HG03039 (cell line): ENCODE results near the gene SORCS3.

Experiments
- ATAC-seq: cut with Tn5 transposase; IDR thresholded peaks from one replicate; pipeline ENCODE4 v1.9.1; 2021; ENCODE audit warnings: mild to moderate bottlenecking, moderate library complexity; ENCODE audit not compliant: unreplicated experiment

Gene SORCS3

DNA sequence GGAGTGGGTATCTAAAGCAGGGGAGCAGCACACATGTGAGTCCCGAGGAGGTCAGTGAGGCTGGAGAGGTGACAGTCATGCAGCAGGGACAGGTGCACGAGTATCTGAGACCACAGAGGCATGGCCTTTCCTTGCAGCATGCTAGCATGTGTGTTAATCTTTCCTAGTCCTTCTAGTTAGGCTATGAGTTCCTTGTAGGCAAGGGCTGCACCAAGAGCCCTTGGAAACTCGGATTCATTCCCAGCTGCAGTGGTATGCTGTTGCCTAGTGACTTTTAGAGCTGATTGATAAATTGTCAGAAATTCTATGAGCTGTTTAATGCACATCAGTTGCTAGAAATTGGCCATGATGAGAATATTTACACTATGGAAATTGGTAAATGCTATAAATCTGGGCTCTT, 132.0 kb downstream of the SORCS3 start:
- ATAC-seq: no peak

DNA sequence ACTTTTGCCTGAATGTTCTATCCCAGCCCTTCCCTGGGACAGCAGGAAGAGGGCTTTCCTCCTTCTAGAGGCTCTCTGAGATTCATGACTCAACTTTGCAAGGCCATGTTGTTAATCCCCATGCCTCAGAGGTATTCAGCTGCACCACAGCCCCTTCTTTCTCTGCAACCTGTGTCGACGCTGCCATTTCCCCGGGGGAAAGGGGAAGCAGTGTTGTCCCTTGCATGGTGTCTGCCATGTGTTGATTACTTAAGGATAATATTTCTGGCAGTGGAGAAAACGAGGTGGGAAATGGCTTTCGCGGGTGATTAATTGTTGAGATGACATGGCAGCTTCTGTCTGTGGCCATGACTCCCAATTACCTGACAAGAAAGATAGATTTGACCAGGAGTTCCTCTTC, 133.1 kb downstream of the SORCS3 start:
- ATAC-seq: no peak

DNA sequence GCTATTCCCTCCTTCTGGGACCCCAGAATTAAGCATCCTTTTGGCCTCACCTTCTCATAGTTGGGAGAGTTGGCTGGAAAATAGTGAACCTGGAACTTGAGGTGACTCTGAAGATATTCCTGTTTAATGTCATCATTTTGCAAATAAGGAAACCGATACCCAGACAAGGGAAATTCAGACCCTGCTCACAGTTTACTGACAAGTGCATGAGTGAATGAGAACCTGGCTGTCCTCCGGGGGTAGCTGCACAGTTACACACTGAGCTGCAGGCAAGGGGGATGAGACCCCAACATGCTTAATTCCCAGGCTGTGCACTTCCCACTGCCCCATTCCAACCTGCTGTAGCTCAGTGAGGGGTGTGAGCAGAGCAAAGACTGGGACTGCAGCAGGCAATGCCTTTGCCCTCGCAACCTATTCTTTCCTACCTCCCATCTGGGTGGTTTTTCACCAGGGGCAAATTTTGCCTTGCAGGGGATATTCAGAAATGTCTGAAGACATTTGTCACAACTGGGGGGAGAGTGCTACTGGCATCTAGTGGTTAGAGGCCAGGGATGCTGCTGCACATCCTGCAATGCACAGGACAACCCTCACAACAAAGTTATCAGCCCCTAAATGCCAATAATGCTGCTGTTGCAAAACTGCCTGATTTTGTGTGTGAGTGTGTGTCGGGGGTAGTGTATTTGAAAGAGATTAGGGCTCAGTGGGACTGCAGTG, 136.2 kb downstream of the SORCS3 start:
- no peak for ATAC-seq

DNA sequence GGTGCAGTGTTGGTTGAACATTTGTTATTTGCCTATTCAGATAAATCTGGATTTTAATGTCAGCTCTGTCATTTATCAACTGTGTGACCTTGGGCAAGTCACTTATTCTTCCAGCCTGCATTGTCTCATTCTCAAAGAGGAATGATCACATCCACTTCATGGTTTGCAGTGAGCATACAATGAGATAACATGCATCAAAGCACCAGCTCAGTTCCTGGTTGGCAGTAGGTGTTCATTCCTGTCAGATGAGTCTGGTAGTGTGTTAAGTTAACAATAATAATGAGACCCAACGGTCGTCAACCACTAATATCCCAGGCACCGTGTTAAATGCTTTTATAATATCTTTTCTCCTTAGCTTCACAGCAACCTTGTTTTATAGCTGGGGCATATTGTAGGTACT, 137.3 kb downstream of the SORCS3 start:
- ATAC-seq: no peak

DNA sequence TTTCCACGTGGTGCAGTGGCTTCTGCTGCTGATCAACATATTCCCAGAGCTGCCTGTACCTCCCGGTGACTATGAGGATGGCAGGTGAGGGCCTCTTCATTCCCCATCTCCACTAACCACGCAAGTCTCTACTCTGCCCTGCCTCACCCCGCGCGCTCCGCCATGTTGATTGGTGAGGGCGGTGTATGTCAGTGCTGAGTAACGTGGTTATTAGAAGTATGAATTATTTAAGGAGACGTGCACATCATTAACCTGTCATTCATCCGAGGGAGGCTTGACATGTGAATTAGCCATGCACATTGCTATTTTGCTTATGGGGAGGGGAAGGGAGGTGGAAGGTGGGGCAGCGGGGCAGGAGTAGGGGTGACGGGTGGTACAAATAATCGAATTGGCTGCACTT, 138.6 kb downstream of the SORCS3 start:
- ATAC-seq: no peak

GRCh38 chr10:104780165-104780564, 139.1 kb downstream of the SORCS3 start:
- ATAC-seq: no peak

DNA sequence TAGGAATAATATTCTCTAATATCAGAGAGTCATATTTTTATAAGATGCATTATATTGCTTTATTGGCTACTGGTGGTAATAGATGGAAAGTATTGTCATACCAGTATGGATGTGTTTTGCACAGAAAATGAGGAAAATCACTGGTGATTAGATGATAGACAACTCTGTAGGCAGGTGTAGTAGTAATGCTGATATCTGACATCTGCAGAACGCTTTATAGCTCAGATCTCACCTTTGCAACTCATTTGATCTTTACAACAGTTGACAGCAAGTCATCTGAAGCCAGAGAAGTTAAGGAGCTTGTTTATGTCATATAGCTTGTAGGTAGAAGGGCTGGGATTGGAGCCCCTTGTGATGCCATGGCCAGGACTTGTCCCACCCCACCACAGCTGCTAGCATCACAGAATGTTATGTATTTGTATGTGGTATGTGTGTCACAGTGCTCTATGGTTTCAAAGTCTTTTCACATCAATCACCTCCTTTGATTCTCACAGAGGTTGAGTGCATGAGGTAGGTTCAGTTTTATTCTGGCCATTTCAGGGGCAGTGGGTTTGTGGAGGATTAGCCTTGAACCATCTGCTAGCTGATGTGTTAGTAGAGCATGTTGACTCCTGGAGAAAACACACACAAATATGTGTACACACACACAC, 140.0 kb downstream of the SORCS3 start:
- ATAC-seq: no peak

DNA sequence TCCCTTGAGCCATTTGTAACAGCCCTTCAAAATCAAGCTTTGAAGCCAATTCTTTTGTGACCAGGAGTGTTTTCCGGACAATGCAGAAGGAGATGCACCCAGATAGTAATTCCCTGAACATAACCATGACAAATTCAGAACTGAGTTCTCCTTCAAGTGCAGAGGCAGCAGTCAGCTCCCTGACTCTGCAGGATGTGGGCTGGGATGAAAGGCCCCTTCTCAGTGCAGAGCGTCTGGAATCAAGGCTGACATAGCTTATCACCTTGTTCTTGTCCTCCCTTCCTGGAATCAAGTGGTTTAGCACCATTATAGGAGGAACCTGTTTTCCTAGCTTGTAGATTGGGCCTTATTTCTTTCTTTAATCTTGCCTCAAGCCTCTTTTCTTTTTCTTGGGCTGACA, 143.4 kb downstream of the SORCS3 start:
- no peak for ATAC-seq

- ATAC-seq: no peak
Measured at GRCh38 chr10:104791471-104791870, 150.4 kb downstream of the SORCS3 start.

DNA sequence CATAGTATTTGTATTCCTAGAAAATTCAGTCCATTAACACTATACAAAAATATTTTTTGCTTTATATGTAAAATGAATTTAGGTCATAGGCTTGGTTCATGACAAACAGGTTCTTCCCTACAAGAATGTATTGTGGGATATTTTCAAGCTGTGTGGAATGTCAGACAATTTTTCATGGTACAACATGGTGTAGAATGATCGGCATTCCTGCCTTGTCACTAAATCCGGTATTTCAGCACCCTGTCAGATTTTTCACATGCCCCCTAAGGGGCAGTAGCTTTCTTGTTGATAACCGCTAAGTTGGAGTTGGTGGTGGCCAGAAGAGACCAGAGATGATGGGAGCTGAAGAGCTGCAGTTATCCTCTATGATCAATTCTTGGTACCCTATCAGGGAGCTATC, 154.3 kb downstream of the SORCS3 start:
- ATAC-seq: no peak

- no peak for ATAC-seq
Measured at GRCh38 chr10:104796823-104797222, 155.7 kb downstream of the SORCS3 start.

- ATAC-seq: no peak
Measured at GRCh38 chr10:104802941-104803340, 161.9 kb downstream of the SORCS3 start.

GRCh38 chr10:104804880-104805279, 163.8 kb downstream of the SORCS3 start:
- no peak for ATAC-seq

DNA sequence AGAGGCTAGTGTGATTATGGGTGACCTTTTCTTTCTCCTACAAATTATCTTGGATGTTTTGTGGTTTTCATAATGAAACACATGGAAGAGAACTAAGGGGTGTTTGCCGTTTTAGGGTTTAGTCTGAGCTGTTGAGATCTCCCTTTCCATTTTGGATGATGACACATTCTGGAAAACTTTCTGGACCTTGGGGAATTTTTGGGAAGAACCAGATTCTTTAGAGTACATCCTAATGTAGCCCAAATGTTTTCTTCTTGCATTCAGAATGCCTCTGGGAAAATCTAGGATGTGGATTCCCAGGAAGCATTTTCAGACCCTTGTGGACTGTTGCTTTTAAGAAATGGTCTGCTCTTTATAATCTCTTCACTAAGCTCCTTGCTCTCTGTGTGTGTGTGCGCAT, 165.7 kb downstream of the SORCS3 start:
- no peak for ATAC-seq

GRCh38 chr10:104807581-104808310, 166.7 kb downstream of the SORCS3 start:
- no peak for ATAC-seq

GRCh38 chr10:104809288-104810090, 168.4 kb downstream of the SORCS3 start:
- ATAC-seq: peak; percentile 60

DNA sequence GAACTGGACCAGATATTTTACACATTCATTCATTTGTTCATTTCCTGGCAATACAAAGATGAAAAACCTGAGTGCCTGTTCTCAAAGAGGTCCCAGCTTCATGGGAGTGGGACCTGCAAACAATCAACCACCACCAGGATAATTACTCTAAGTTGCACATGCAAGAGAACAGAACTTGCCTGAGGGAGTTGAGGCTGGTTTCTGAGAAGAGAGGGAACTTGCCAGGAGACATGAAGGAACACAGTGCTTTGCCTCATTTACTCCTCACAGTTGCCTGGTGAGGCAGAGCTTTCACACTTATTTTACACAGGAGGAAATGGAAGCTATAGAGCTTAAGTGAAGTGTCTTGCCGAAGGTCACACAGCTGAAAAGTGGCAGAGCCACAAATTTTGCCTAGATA, 170.1 kb downstream of the SORCS3 start:
- ATAC-seq: no peak

DNA sequence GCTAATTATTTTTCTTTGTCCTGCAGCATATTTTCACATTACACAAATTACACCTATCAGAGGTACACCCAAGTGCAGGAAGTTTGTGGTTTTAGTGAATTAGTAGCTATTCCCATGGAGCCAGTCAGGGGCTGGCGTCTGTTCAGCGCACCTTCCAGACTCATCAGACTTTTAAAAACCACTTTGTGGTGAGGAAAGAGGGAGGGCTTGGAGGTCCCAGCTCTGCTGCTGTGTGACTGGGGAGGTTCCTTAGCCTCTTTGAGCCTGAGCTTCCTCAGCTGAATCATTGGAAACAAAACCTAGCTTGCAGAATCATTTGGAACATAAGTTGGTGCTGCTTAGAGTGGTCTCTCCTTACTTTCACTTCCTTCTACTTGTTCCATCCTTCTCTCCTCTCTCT, 175.4 kb downstream of the SORCS3 start:
- no peak for ATAC-seq

DNA sequence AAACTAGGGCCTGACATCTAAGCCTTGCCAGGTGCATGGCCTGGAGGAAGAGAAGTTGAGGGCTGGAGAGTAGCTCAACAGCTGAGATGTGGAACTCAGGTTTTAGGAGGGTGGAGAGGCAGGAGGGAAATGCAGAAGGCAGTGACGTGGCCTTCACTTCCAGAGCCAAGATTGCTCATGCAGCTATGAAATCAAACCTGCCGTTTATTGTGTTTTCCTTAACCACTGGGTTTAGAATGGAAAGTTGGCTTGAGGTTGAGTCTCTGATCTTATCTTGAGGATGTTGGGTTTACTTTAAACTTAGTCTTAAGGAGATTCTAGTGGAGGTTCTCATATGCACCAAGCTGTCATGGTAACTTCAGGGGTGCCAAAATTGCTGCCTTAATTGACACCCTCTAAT, 178.6 kb downstream of the SORCS3 start:
- ATAC-seq: no peak

- ATAC-seq: no peak
Measured at GRCh38 chr10:104822088-104822487, 181.0 kb downstream of the SORCS3 start.

GRCh38 chr10:104824380-104825006, 183.4 kb downstream of the SORCS3 start:
- no peak for ATAC-seq
